HepG2 (cell line): Measurements from ENCODE around the gene TBX3.

ENCODE experiments used
- BRD4 ChIP-seq: sonication (generic); formaldehyde crosslinking; IDR thresholded peaks from 2 replicates; pipeline ENCODE4 v1.4.0; 2020; ENCODE audit warnings: missing genetic modification reagents
- CAMTA2 ChIP-seq: sonication (generic); formaldehyde crosslinking; IDR thresholded peaks from 2 replicates; pipeline ENCODE4 v1.4.0; 2020; ENCODE audit warnings: mild to moderate bottlenecking, missing genetic modification reagents, borderline replicate concordance
- EP300 ChIP-seq, 3 experiments: sonication (generic) in 1 of 3; formaldehyde crosslinking in 1 of 3; IDR thresholded peaks; 2 replicates each; pipeline versions ENCODE4 v1.5.1 to v1.6.1; 2011 to 2020; ENCODE audit warnings: low read depth in 2 of 3, low read length in 2 of 3, borderline replicate concordance in 1 of 3, improper control_type of control experiment in 1 of 3, mild to moderate bottlenecking in 1 of 3, missing genetic modification reagents in 1 of 3, moderate library complexity in 1 of 3
- HDAC6 ChIP-seq: fragments of 200-600 bp; sonication (generic); IDR thresholded peaks from 2 replicates; pipeline ENCODE4 v1.7.0; 2017; ENCODE audit warnings: mild to moderate bottlenecking, antibody characterized with exemption, low read length, low read depth
- KLF13 ChIP-seq: sonication (generic); formaldehyde crosslinking; IDR thresholded peaks from 2 replicates; pipeline ENCODE4 v1.4.0; 2020; ENCODE audit warnings: mild to moderate bottlenecking, missing genetic modification reagents
- NFE2L2 ChIP-seq: fragments of 150-350 bp; IDR thresholded peaks from 2 replicates; pipeline ENCODE4 v1.6.1; 2014; ENCODE audit warnings: low read length
- SAFB2 ChIP-seq: sonication (generic); formaldehyde crosslinking; IDR thresholded peaks from 2 replicates; pipeline ENCODE4 v1.5.1; 2020; ENCODE audit warnings: missing genetic modification reagents, low read depth, mild to moderate bottlenecking, borderline replicate concordance
- SMC3 ChIP-seq: IDR thresholded peaks from 2 replicates; pipeline ENCODE4 v1.6.1; 2011; ENCODE audit warnings: low read length, improper control_type of control experiment
- TCF7 ChIP-seq: sonication (generic); IDR thresholded peaks from 2 replicates; pipeline ENCODE4 v1.6.1; 2016; ENCODE audit warnings: antibody characterized with exemption, low read depth
- ZNF619 ChIP-seq: sonication (generic); formaldehyde crosslinking; IDR thresholded peaks from 2 replicates; pipeline ENCODE4 v1.4.0; 2020; ENCODE audit warnings: mild to moderate bottlenecking, missing genetic modification reagents
- ZNF7 ChIP-seq: IDR thresholded peaks from 2 replicates; pipeline ENCODE4 v1.6.1; 2016; ENCODE audit warnings: missing biosample characterization, missing genetic modification reagents
- TF ChIP-seq, protein P1 (sequence below): sonication (generic); formaldehyde crosslinking; IDR thresholded peaks from 2 replicates; pipeline ENCODE4 v1.5.0; 2020; ENCODE audit warnings: mild to moderate bottlenecking, missing genetic modification reagents, moderate library complexity
- TF ChIP-seq, protein P2 (sequence below): sonication (generic); formaldehyde crosslinking; IDR thresholded peaks from 2 replicates; pipeline ENCODE4 v1.8.0; 2022; ENCODE audit warnings: mild to moderate bottlenecking, missing genetic modification reagents

- no peak for TF ChIP-seq KLF13 (CRISPR knock-in tag)
- no peak for TF ChIP-seq ZNF619 (CRISPR knock-in tag)
- TF ChIP-seq, protein P1, sequence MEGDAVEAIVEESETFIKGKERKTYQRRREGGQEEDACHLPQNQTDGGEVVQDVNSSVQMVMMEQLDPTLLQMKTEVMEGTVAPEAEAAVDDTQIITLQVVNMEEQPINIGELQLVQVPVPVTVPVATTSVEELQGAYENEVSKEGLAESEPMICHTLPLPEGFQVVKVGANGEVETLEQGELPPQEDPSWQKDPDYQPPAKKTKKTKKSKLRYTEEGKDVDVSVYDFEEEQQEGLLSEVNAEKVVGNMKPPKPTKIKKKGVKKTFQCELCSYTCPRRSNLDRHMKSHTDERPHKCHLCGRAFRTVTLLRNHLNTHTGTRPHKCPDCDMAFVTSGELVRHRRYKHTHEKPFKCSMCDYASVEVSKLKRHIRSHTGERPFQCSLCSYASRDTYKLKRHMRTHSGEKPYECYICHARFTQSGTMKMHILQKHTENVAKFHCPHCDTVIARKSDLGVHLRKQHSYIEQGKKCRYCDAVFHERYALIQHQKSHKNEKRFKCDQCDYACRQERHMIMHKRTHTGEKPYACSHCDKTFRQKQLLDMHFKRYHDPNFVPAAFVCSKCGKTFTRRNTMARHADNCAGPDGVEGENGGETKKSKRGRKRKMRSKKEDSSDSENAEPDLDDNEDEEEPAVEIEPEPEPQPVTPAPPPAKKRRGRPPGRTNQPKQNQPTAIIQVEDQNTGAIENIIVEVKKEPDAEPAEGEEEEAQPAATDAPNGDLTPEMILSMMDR (CRISPR knock-in tag) = no peak
- no peak for TF ChIP-seq EP300 (IDR thresholded peaks at IDR 0.05; ENCODE audit: low read depth in 2 of 2, low read length in 2 of 2)
- no peak for TF ChIP-seq EP300 (CRISPR knock-in tag; IDR thresholded peaks at IDR 0.05; ENCODE audit: borderline replicate concordance)
- TF ChIP-seq NFE2L2 = no peak
- TF ChIP-seq, protein P2, sequence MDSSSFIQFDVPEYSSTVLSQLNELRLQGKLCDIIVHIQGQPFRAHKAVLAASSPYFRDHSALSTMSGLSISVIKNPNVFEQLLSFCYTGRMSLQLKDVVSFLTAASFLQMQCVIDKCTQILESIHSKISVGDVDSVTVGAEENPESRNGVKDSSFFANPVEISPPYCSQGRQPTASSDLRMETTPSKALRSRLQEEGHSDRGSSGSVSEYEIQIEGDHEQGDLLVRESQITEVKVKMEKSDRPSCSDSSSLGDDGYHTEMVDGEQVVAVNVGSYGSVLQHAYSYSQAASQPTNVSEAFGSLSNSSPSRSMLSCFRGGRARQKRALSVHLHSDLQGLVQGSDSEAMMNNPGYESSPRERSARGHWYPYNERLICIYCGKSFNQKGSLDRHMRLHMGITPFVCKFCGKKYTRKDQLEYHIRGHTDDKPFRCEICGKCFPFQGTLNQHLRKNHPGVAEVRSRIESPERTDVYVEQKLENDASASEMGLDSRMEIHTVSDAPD (CRISPR knock-in tag) = no peak
- no peak for TF ChIP-seq ZNF7 (CRISPR knock-in tag)
- no peak for TF ChIP-seq SMC3
- TF ChIP-seq CAMTA2 (CRISPR knock-in tag) = no peak
- no peak for TF ChIP-seq HDAC6
- TF ChIP-seq BRD4 = no peak
- no peak for TF ChIP-seq TCF7
- TF ChIP-seq SAFB2 (CRISPR knock-in tag) = no peak
These were observed 2.4 kb upstream of the TBX3 start for GRCh38 chr12:114686426-114686772.
